Measurements from ENCODE around the gene MAP1A. TPM values are rescaled to one million over a fixed set of nuclear protein-coding genes. Genes with fewer than 3 reads are reported as not detected.

The MAP1A gene
- total RNA-seq, 4 donors from 2014 or later: 2.3 to 6.7 (median 3.8) TPM

GRCh38 chr15:43508421-43508820 is 9.0 kb upstream of the MAP1A start:
- 79 to 84% methylated on average over 1 of the region's 1 CpG for WGBS, 2 donors
- TF ChIP-seq POLR2A (IDR thresholded peaks at IDR 0.05): no peak
- TF ChIP-seq CTCF (IDR thresholded peaks at IDR 0.05): no peak
- DNase-seq (ENCODE audit: low spot score in 2 of 2): no peak
- no peak overlapping the region for H3K4me3 ChIP-seq (ENCODE audit: low read depth, poor library complexity, severe bottlenecking)
- intact Hi-C loops (cut with DNase I; ENCODE audit: low total_unique reads): no loop called here

- DNase-seq (ENCODE audit: low spot score in 2 of 2): peak; percentile 70 to 86
- WGBS, 2 donors: 54 to 55% methylated on average over 9 of the region's 9 CpGs
- H3K4me3 ChIP-seq (ENCODE audit: low read depth, poor library complexity, severe bottlenecking): no peak overlapping the region
- no peak for TF ChIP-seq POLR2A (IDR thresholded peaks at IDR 0.05)
- intact Hi-C loops (cut with DNase I; ENCODE audit: low total_unique reads): no loop called here
Observed at GRCh38 chr15:43508991-43509659, 8.3 kb upstream of the MAP1A start.

- H3K4me3 ChIP-seq (ENCODE audit: low read depth, poor library complexity, severe bottlenecking): no peak overlapping the region
- no peak for TF ChIP-seq CTCF (IDR thresholded peaks at IDR 0.05)
- no peak for TF ChIP-seq POLR2A (IDR thresholded peaks at IDR 0.05)
- no peak for DNase-seq (ENCODE audit: low spot score in 2 of 2)
- WGBS, 2 donors: 42 to 50% methylated on average over 8 of the region's 8 CpGs
- intact Hi-C loops (cut with DNase I; ENCODE audit: low total_unique reads): no loop called here
Observed at GRCh38 chr15:43509660-43510199, 7.7 kb upstream of the MAP1A start.

- intact Hi-C loops (cut with DNase I; ENCODE audit: low total_unique reads): no loop called here
- H3K4me3 ChIP-seq (ENCODE audit: low read depth, poor library complexity, severe bottlenecking): peak overlapping the region; percentile 42
- peak; percentile 96 to 99 for DNase-seq (ENCODE audit: low spot score in 2 of 2)
- TF ChIP-seq CTCF (IDR thresholded peaks at IDR 0.05): no peak
- TF ChIP-seq POLR2A (IDR thresholded peaks at IDR 0.05): no peak
- 1% methylated on average over 18 to 24 of the region's 41 CpGs for WGBS, 2 donors
Observed at GRCh38 chr15:43510200-43511011, 7.0 kb upstream of the MAP1A start.

GRCh38 chr15:43511012-43511885 is 6.2 kb upstream of the MAP1A start:
- DNase-seq (ENCODE audit: low spot score in 2 of 2): peak in 1 of 2 donors; percentile 81
- intact Hi-C loops (cut with DNase I; ENCODE audit: low total_unique reads): no loop called here
- WGBS, 2 donors: 15 to 21% methylated on average over 21 to 28 of the region's 39 CpGs
- TF ChIP-seq CTCF (IDR thresholded peaks at IDR 0.05): no peak
- no peak for TF ChIP-seq POLR2A (IDR thresholded peaks at IDR 0.05)
- peak overlapping the region; percentile 42 for H3K4me3 ChIP-seq (ENCODE audit: low read depth, poor library complexity, severe bottlenecking)

Data from lower leg skin (tissue), 4 donors.